Measurements from ENCODE around the gene GAREM1.

The GAREM1 gene

GRCh38 chr18:32393407-32393806 is 77.3 kb downstream of the GAREM1 start:
- H3K4me3 ChIP-seq (ENCODE audit: low read depth, low read length) = no peak overlapping the region
- CTCF ChIA-PET = no interaction called here
- no peak for TF ChIP-seq CTCF (IDR thresholded peaks at IDR 0.05; ENCODE audit: insufficient read depth, low read length, missing control alignments)
- no peak for DNase-seq (ENCODE audit: low read depth, low spot score)
- POLR2A ChIA-PET = no interaction called here

GRCh38 chr18:32391126-32391525 is 79.6 kb downstream of the GAREM1 start:
- TF ChIP-seq CTCF (IDR thresholded peaks at IDR 0.05; ENCODE audit: insufficient read depth, low read length, missing control alignments) = no peak
- CTCF ChIA-PET = no interaction called here

GRCh38 chr18:32389858-32390257 is 80.8 kb downstream of the GAREM1 start:
- ChIA-PET CTCF (no interaction called here), POLR2A (no interaction called here)
- no peak for DNase-seq (ENCODE audit: low read depth, low spot score)
- no peak overlapping the region for H3K4me3 ChIP-seq (ENCODE audit: low read depth, low read length)
- no peak for TF ChIP-seq CTCF (IDR thresholded peaks at IDR 0.05; ENCODE audit: insufficient read depth, low read length, missing control alignments)

More at GRCh38 chr18:32391126-32391525, 79.6 kb downstream of the GAREM1 start:
- POLR2A ChIA-PET = no interaction called here
- H3K4me3 ChIP-seq (ENCODE audit: low read depth, low read length) = no peak overlapping the region
- DNase-seq (ENCODE audit: low read depth, low spot score) = no peak

- DNase-seq (ENCODE audit: low read depth, low spot score) = no peak
- ChIA-PET POLR2A (no interaction called here), CTCF (no interaction called here)
These were observed 81.5 kb downstream of the GAREM1 start for GRCh38 chr18:32389191-32389590.

GRCh38 chr18:32386471-32386870 is 84.2 kb downstream of the GAREM1 start:
- TF ChIP-seq CTCF (IDR thresholded peaks at IDR 0.05; ENCODE audit: insufficient read depth, low read length, missing control alignments) = no peak
- H3K4me3 ChIP-seq (ENCODE audit: low read depth, low read length) = no peak overlapping the region
- CTCF ChIA-PET = interaction anchor here (2.0 kb wide), 1 partner anchor 97 kb away, joined by 8 read pairs; no protein-coding TSS in a partner anchor
- POLR2A ChIA-PET = no interaction called here
- DNase-seq (ENCODE audit: low read depth, low spot score) = no peak

More at GRCh38 chr18:32389191-32389590, 81.5 kb downstream of the GAREM1 start:
- no peak overlapping the region for H3K4me3 ChIP-seq (ENCODE audit: low read depth, low read length)
- TF ChIP-seq CTCF (IDR thresholded peaks at IDR 0.05; ENCODE audit: insufficient read depth, low read length, missing control alignments) = no peak

- TF ChIP-seq CTCF (IDR thresholded peaks at IDR 0.05; ENCODE audit: insufficient read depth, low read length, missing control alignments) = no peak
- ChIA-PET CTCF (interaction anchor here (1.6 kb wide), 1 partner anchor 94 kb away, joined by 4 read pairs; no protein-coding TSS in a partner anchor), POLR2A (no interaction called here)
- no peak overlapping the region for H3K4me3 ChIP-seq (ENCODE audit: low read depth, low read length)
- DNase-seq (ENCODE audit: low read depth, low spot score) = peak; percentile 77
These were observed 87.4 kb downstream of the GAREM1 start for GRCh38 chr18:32383050-32383819.

Data from AG04449 (cell line).